SK-N-SH (cell line): ENCODE data around the gene UCP2. TPM values are rescaled to one million over a fixed set of nuclear protein-coding genes. Genes with fewer than 3 reads are reported as not detected.

ENCODE experiments used
- CTCF ChIA-PET: fragments of 300-600, 350-600 bp; formaldehyde crosslinking; extraction: SDS; loops from one replicate; lab custom pipeline; 2021; lab: Yijun Ruan, JAX
- POLR2A ChIA-PET: fragments of 350-600 bp; sonication (Branson Sonifier 250); formaldehyde crosslinking; extraction: SDS; loops from one replicate; lab custom pipeline; 2020; ENCODE audit warnings: antibody characterized with exemption, inconsistent platforms; lab: Yijun Ruan, JAX
- DNase-seq: peaks from one replicate; pipeline ENCODE4 v3.0.0; 2012
- H2AFZ ChIP-seq: fragments of 200-600 bp; sonication (generic); 2 replicates; pipeline ENCODE4 v1.8.1; 2016; ENCODE audit warnings: antibody characterized with exemption, mild to moderate bottlenecking, low read depth
- H3F3A ChIP-seq: fragments of 200-600 bp; sonication (generic); replicated peaks from 2 replicates; pipeline ENCODE3; 2016; ENCODE audit warnings: antibody characterized with exemption, mild to moderate bottlenecking; ENCODE audit not compliant: insufficient read depth
- H3K27ac ChIP-seq, 2 experiments: fragments of 200-500 bp in 1 of 2; fragments of 200-600 bp in 1 of 2; sonication (Bioruptor generic) in 1 of 2; sonication (generic), shearing (Covaris generic) in 1 of 2; 2 replicates each; pipeline versions ENCODE4 v1.5.1 to v1.6.1; 2014 to 2016; ENCODE audit warnings: low read depth in 2 of 2, inconsistent platforms in 1 of 2, low read length in 1 of 2, mild to moderate bottlenecking in 1 of 2, mixed read lengths in 1 of 2
- H3K27me3 ChIP-seq: fragments of 200-600 bp; sonication (generic), shearing (Covaris generic); 2 replicates; pipeline ENCODE4 v1.6.1; 2016; ENCODE audit warnings: mixed run types; ENCODE audit not compliant: insufficient read depth
- H3K36me3 ChIP-seq, 2 experiments: fragments of 200-500 bp in 1 of 2; fragments of 200-600 bp in 1 of 2; sonication (Bioruptor generic) in 1 of 2; sonication (generic) in 1 of 2; replicated peaks in 1 of 2; 2 replicates each; pipeline versions ENCODE3 to v1.5.1; 2014 to 2016; ENCODE audit warnings: low read length in 1 of 2, mild to moderate bottlenecking in 1 of 2; ENCODE audit not compliant: insufficient read depth in 2 of 2, control insufficient read depth in 1 of 2
- H3K4me1 ChIP-seq, 2 experiments: fragments of 200-500 bp in 1 of 2; fragments of 200-600 bp in 1 of 2; sonication (Bioruptor generic) in 1 of 2; sonication (generic), shearing (Covaris generic) in 1 of 2; 2 replicates each; pipeline versions ENCODE4 v1.5.1 to v1.6.1; 2014 to 2016; ENCODE audit warnings: low read depth in 1 of 2, low read length in 1 of 2, mixed run types in 1 of 2; ENCODE audit not compliant: insufficient read depth in 2 of 2, control insufficient read depth in 1 of 2
- H3K4me2 ChIP-seq: fragments of 200-600 bp; sonication (generic), shearing (Covaris generic); 2 replicates; pipeline ENCODE4 v1.6.1; 2017; ENCODE audit warnings: mixed run types
- H3K4me3 ChIP-seq, 2 experiments: fragments of 200-500 bp in 1 of 2; fragments of 200-600 bp in 1 of 2; sonication (Bioruptor generic) in 1 of 2; sonication (generic), shearing (Covaris generic) in 1 of 2; 2 replicates each; pipeline versions ENCODE4 v1.5.1 to v1.8.1; 2014 to 2016; ENCODE audit warnings: low read depth in 2 of 2, inconsistent platforms in 1 of 2, low read length in 1 of 2, mild to moderate bottlenecking in 1 of 2, mixed read lengths in 1 of 2, moderate library complexity in 1 of 2
- H3K79me2 ChIP-seq: fragments of 200-600 bp; sonication (generic); 2 replicates; pipeline ENCODE4 v1.8.1; 2017; ENCODE audit warnings: mild to moderate bottlenecking; ENCODE audit not compliant: insufficient read depth
- H3K9ac ChIP-seq: fragments of 200-600 bp; sonication (generic); 2 replicates; pipeline ENCODE4 v1.6.1; 2017; ENCODE audit warnings: mixed run types
- H3K9me2 ChIP-seq: fragments of 200-600 bp; sonication (generic); 2 replicates; pipeline ENCODE4 v1.6.1; 2017; ENCODE audit warnings: mixed run types
- H3K9me3 ChIP-seq: fragments of 200-600 bp; sonication (generic); 2 replicates; pipeline ENCODE4 v1.6.1; 2017; ENCODE audit warnings: mixed run types, mild to moderate bottlenecking, moderate library complexity
- H4K20me1 ChIP-seq: fragments of 200-600 bp; sonication (generic); 2 replicates; pipeline ENCODE4 v1.6.1; 2017; ENCODE audit warnings: mild to moderate bottlenecking, mixed run types; ENCODE audit not compliant: insufficient read depth
- CHD2 ChIP-seq: fragments of 150-350 bp; IDR thresholded peaks from 2 replicates; pipeline ENCODE4 v1.6.1; 2018; ENCODE audit warnings: low read length; ENCODE audit not compliant: partially characterized antibody
- EP300 ChIP-seq, 2 experiments: IDR thresholded peaks; 2 replicates each; pipeline versions ENCODE4 v1.4.0 to v1.6.1; 2012; ENCODE audit warnings: borderline replicate concordance in 1 of 2, low read depth in 1 of 2, low read length in 1 of 2
- FOSL2 ChIP-seq: IDR thresholded peaks from 2 replicates; pipeline ENCODE4 v1.4.0; 2012; ENCODE audit warnings: low read depth, mild to moderate bottlenecking, moderate library complexity, borderline replicate concordance
- FOXJ3 ChIP-seq: sonication (generic); formaldehyde crosslinking; IDR thresholded peaks from 2 replicates; pipeline ENCODE4 v1.5.1; 2020; ENCODE audit warnings: mild to moderate bottlenecking, missing genetic modification reagents
- FOXM1 ChIP-seq: IDR thresholded peaks from 2 replicates; pipeline ENCODE4 v1.4.0; 2012; ENCODE audit warnings: low read depth, mild to moderate bottlenecking
- GABPA ChIP-seq: IDR thresholded peaks from 2 replicates; pipeline ENCODE4 v1.4.0; 2012; ENCODE audit warnings: low read depth, mild to moderate bottlenecking
- GATA2 ChIP-seq: sonication (generic); formaldehyde crosslinking; IDR thresholded peaks from 2 replicates; pipeline ENCODE4 v1.5.0; 2020; ENCODE audit warnings: mild to moderate bottlenecking, missing genetic modification reagents
- IRF3 ChIP-seq: fragments of 150-350 bp; IDR thresholded peaks from 2 replicates; pipeline ENCODE4 v1.6.1; 2016; ENCODE audit warnings: mild to moderate bottlenecking, low read depth, low read length
- JUND ChIP-seq: IDR thresholded peaks from 2 replicates; pipeline ENCODE4 v1.4.0; 2012
- PBX3 ChIP-seq: IDR thresholded peaks from 2 replicates; pipeline ENCODE4; 2012
- POLR2AphosphoS5 ChIP-seq: IDR thresholded peaks from 2 replicates; pipeline ENCODE4 v1.6.1; 2012; ENCODE audit warnings: low read depth, low read length
- RFX5 ChIP-seq: IDR thresholded peaks from 2 replicates; pipeline ENCODE4 v1.6.1; 2012; ENCODE audit warnings: mild to moderate bottlenecking, improper control_type of control experiment, low read length
- RXRA ChIP-seq: IDR thresholded peaks from 2 replicates; pipeline ENCODE4 v1.4.0; 2012; ENCODE audit warnings: low read depth, mild to moderate bottlenecking, borderline replicate concordance
- SIN3A ChIP-seq: IDR thresholded peaks from 2 replicates; pipeline ENCODE4 v1.6.1; 2012; ENCODE audit warnings: low read depth, mild to moderate bottlenecking, low read length, moderate library complexity, borderline replicate concordance
- TEAD4 ChIP-seq: IDR thresholded peaks from 2 replicates; pipeline ENCODE4 v1.4.0; 2012; ENCODE audit warnings: mild to moderate bottlenecking, borderline replicate concordance; ENCODE audit not compliant: insufficient read depth
- USF1 ChIP-seq: IDR thresholded peaks from 2 replicates; pipeline ENCODE4 v1.4.0; 2012; ENCODE audit warnings: low read depth, borderline replicate concordance
- YY1 ChIP-seq: IDR thresholded peaks from 2 replicates; pipeline ENCODE4 v1.4.0; 2012; ENCODE audit warnings: low read depth, mild to moderate bottlenecking
- WGBS: methylation state at CpG from one replicate; pipeline ENCODE4 v1.1.6; 2017; ENCODE audit warnings: low lambda C conversion rate; 5-methylcytosine and 5-hydroxymethylcytosine counted together
- polyA plus RNA-seq, 3 experiments: library from polyadenylated mRNA; depleted of rRNA; stranded (reverse); fragments of >200 nt; gene quantifications; 2 replicates each; pipeline ENCODE4 v1.2.3, GENCODE V29; 2012

The UCP2 gene
- polyA plus RNA-seq, 1 of the 3 experiments (the other 2 are of a cell fraction) = 36.0 TPM

GRCh38 chr11:73942010-73942409, 40.6 kb downstream of the UCP2 start:
- ChIA-PET POLR2A (no interaction called here), CTCF (interaction anchor here (2.1 kb wide), 1 partner anchor 22 kb away, joined by 8 read pairs; no protein-coding TSS in a partner anchor)
- Histone ChIP-seq H3F3A (no peaks in the 10 kb centered on the region), H3K4me3 (no peak overlapping the region), H3K27ac (no peak overlapping the region), H2AFZ (no peak overlapping the region), H3K79me2 (no peaks in the 10 kb centered on the region), H3K9ac (no peak overlapping the region), H3K9me2 (no peaks in the 10 kb centered on the region), H3K27me3 (no peaks in the 10 kb centered on the region), H3K9me3 (no peaks in the 10 kb centered on the region; the same call in 1 of the 2 replicates), H3K4me1 (no peaks in the 10 kb centered on the region), H3K36me3 (no peaks in the 10 kb centered on the region), H4K20me1 (no peaks in the 10 kb centered on the region), H3K4me2 (no peak overlapping the region)
- no peak for TF ChIP-seq GABPA
- no peak for TF ChIP-seq IRF3
- no peak for TF ChIP-seq PBX3
- TF ChIP-seq EP300 (IDR thresholded peaks at IDR 0.05; ENCODE audit: borderline replicate concordance in 1 of 2, low read depth in 1 of 2, low read length in 1 of 2) = no peak
- no peak for TF ChIP-seq RFX5
- TF ChIP-seq USF1 = no peak
- DNase-seq = no peak
- WGBS = 89% methylated on average over 1 of the region's 1 CpG

- no peak overlapping the region for H2AFZ ChIP-seq
- no peaks in the 10 kb centered on the region for H4K20me1 ChIP-seq
- H3K4me3 ChIP-seq = no peak overlapping the region; a peak in 1 of 4 replicates
- TF ChIP-seq TEAD4 (no peak), FOXM1 (no peak), RXRA (no peak), JUND (no peak), USF1 (no peak), CHD2 (no peak), SIN3A (no peak), FOSL2 (no peak), FOXJ3 (CRISPR knock-in tag) (no peak), YY1 (no peak), GATA2 (no peak), POLR2AphosphoS5 (no peak)
- H3K9me2 ChIP-seq = no peaks in the 10 kb centered on the region
- POLR2A ChIA-PET = no interaction called here
- no peaks in the 10 kb centered on the region for H3F3A ChIP-seq
- no peaks in the 10 kb centered on the region for H3K4me1 ChIP-seq
- no peak for DNase-seq
- H3K9ac ChIP-seq = no peak overlapping the region
- CTCF ChIA-PET = interaction anchor here (1.6 to 2.5 kb wide), 3 partner anchors 9 to 23 kb away, joined by 5 to 8 read pairs (median 8); partner anchors contain the start of gene DNAJB13
- H3K79me2 ChIP-seq = no peaks in the 10 kb centered on the region
- H3K27ac ChIP-seq = no peak overlapping the region
- H3K36me3 ChIP-seq = no peaks in the 10 kb centered on the region
- no peak overlapping the region for H3K4me2 ChIP-seq
- no peaks in the 10 kb centered on the region for H3K27me3 ChIP-seq
- 96% methylated on average over 9 of the region's 9 CpGs for WGBS
- no peaks in the 10 kb centered on the region; the same call in 1 of the 2 replicates for H3K9me3 ChIP-seq
These were observed 41.7 kb downstream of the UCP2 start for GRCh38 chr11:73940801-73941570.
